ENCODE data around the gene DNAJC13.

GRCh38 chr3:132570016-132570415, 152.7 kb downstream of the DNAJC13 start:
- TF ChIP-seq POLR2A (IDR thresholded peaks at IDR 0.05; ENCODE audit: low read length), result no peak
- TF ChIP-seq GATA1 (IDR thresholded peaks at IDR 0.05; ENCODE audit: low read depth, low read length), result no peak

Data from erythroblast (primary cell).